ENCODE results near the gene LZTR1. TPM values are rescaled to one million over a fixed set of nuclear protein-coding genes. Genes with fewer than 3 reads are reported as not detected.
"Not testable (repeated sequence)": the region's sequence is repeated elsewhere in the genome, so short reads cannot be mapped to it uniquely, and the experiment has no call there.

The LZTR1 gene
- total RNA-seq, 1 donor = 53.5 TPM

DNA sequence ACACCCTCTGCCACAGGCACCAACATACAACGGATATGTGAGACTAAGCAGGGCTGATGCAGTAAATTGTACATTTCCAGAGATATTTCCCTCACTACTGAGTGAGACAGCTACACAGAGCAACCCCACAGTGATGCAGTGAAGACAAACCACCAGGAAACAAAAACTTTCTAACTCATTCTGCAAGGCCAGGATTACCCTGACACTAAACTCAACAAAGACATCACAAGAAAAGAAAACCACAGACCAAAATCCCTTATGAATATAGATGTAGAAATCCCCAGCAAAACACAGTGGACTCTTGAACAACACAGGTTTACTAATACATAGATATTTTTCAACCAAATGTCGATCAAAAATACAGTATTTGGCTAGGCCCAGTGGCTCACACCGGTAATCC, 51.8 kb downstream of the LZTR1 start:
- no peak overlapping the region for H3K4me3 ChIP-seq (ENCODE audit: low read depth, low read length)
- DNase-seq (ENCODE audit: low read depth) = no peak
- TF ChIP-seq, protein P1, sequence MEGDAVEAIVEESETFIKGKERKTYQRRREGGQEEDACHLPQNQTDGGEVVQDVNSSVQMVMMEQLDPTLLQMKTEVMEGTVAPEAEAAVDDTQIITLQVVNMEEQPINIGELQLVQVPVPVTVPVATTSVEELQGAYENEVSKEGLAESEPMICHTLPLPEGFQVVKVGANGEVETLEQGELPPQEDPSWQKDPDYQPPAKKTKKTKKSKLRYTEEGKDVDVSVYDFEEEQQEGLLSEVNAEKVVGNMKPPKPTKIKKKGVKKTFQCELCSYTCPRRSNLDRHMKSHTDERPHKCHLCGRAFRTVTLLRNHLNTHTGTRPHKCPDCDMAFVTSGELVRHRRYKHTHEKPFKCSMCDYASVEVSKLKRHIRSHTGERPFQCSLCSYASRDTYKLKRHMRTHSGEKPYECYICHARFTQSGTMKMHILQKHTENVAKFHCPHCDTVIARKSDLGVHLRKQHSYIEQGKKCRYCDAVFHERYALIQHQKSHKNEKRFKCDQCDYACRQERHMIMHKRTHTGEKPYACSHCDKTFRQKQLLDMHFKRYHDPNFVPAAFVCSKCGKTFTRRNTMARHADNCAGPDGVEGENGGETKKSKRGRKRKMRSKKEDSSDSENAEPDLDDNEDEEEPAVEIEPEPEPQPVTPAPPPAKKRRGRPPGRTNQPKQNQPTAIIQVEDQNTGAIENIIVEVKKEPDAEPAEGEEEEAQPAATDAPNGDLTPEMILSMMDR (IDR thresholded peaks at IDR 0.05; ENCODE audit: insufficient read depth, low read length) = no peak

DNA sequence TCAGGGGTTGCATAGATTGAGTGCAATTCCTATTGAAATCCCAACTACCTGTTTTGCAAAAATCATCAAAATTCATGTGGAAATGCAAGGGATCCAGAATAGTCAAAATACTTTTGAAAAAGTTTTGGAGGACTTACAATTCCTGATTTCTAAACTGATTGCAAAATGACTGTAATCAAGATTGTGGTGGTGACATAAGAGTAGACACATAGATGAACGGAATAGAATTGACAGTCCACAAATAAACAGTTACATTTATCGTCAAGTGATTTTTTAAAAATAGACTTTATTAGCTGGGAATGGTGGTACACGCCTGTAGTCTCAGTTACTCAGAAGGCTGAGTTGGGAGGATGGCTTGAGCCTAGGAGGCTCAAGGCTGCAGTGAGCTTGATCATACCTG, 52.9 kb downstream of the LZTR1 start:
- TF ChIP-seq, protein P1 (IDR thresholded peaks at IDR 0.05; ENCODE audit: insufficient read depth, low read length) = no peak
- no peak overlapping the region for H3K4me3 ChIP-seq (ENCODE audit: low read depth, low read length)
- DNase-seq (ENCODE audit: low read depth) = no peak

DNA sequence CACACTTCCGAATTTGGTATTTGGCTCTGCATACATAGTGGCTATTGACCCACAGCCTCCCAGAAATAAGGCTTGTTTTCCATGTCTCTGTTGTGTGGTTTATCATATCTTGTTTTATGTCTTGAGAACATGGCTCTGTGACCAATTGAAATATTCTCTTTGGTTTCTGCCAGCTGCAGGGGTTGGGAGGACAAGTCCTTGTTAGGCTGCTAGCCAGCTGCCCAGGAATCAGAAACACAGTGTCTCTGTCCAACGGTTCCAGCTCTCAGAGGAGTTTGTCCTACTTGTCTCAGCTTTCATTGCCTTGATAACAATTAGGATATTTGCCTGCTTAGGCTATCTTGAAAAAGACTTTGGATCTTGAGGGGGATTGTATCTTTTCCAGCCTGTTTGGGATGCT, 56.3 kb downstream of the LZTR1 start:
- TF ChIP-seq, protein P1 (IDR thresholded peaks at IDR 0.05; ENCODE audit: insufficient read depth, low read length) = no peak
- H3K4me3 ChIP-seq (ENCODE audit: low read depth, low read length) = no peak overlapping the region
- DNase-seq (ENCODE audit: low read depth) = peak; percentile 38

DNA sequence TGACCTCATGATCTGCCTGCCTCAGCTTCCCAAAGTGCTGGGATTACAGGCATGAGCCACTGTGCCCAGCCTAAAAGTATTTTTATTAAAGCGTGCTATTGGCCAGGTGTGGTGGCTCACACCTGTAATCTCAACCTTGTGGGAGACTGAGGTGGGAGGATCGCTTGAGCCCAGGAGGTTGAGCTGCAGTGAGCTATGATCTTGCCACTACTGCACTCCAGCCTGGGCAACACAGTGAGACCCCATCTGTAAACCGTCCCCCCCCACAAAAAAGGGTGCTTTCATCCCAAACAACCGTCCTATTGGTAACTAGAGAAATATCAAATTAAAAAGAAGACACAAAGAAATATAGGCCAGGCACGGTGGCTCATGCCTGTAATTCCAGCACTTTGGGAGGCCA, 57.1 kb downstream of the LZTR1 start:
- DNase-seq (ENCODE audit: low read depth); H3K4me3 ChIP-seq (ENCODE audit: low read depth, low read length): not testable (repeated sequence)

DNA sequence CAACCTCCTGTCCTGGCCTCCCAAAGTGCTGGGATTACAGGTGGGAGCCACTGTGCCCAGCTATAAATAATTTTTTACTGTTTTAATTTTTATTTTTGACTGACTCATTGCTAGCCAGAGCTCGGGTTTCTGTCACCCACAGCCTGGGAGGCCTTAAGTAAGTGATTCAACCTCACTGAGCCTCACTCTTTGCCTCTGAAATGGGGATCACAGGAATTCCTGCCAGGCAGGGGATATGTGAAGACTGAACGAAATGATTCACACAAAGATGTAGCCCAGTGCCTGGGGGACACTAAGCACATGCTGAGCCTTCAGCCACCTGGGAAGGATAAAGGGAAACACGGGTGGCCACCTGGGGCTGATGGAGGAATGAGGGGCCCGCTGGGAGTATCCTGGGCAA, 59.8 kb downstream of the LZTR1 start:
- TF ChIP-seq, protein P1 (IDR thresholded peaks at IDR 0.05; ENCODE audit: insufficient read depth, low read length) = no peak
- no peak overlapping the region for H3K4me3 ChIP-seq (ENCODE audit: low read depth, low read length)
- no peak for DNase-seq (ENCODE audit: low read depth)

DNA sequence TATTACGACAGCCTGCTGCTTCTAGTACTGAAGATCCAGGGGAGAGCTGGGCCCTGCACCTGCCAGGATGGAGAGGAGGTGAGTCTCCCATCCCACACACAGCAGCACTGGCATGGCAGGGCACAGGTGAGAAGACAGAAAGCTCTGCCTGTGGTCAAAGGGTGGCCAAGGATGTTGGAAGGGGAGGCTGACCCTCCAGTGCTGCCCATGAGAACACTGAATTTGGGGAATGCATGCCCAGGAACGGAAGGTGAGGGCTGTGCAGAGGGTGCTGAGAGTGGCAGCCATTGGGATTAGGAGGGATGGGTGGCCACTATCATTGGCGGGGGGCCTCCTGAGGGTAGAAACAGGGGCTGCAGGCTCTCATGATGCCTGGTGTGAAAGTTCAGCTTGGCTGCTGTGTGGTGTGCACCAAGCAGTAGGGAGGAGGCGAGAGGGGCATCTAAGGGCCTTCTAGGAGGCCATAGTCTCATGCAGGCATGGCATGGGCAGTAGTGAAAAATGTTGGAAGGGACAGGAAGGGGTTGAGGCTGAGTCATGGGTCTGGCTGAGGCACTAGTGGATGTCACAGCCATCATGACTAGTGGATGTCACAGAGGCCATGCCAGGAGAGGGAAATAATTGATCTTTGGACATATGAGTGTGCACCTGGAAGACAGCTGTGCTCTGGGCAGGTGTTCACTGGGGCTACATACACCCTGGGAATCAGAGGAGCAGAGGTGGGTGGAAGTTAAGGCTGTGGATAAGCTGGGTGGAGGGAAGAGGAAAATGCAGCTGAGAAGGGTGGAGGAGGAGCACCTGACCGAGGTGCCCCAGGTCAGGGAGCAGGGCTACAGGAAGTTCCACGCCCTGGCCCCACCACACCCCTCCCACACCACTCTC, 61.1 kb downstream of the LZTR1 start:
- no peak for DNase-seq (ENCODE audit: low read depth)
- TF ChIP-seq, protein P1 (IDR thresholded peaks at IDR 0.05; ENCODE audit: insufficient read depth, low read length) = no peak

DNA sequence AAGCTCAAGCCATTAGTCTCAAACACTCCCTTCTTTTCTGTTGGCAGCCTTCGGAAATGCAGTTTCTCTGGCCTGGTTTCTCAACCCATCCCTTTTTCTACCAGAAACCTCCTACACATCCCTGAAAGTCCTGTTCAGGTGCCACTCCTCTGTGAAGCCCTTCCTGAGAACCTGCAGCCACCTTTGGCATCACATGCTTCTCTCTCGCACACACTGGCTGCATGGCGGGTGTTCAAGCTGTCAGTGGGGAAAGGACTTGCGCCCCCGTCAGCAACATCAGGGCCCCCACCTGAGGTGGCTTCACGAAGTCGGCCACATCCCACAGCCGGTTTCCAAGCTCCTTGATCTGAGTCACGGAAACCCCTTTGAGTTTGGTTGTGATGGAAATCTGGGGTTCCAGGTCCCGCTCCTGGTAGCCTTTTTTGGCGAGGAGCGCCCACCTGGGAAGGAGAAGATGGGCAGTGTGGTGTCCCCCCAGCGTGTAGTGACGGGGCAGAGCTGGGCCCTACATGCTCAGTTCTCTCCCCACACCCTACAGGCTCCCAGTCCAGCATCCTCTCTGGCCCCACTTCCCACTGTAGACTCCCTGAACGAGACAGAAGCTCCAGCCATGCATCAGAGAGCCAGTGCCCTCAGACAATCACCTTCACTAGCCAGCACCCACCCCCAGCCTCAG, 61.9 kb downstream of the LZTR1 start:
- TF ChIP-seq, protein P1 (IDR thresholded peaks at IDR 0.05; ENCODE audit: insufficient read depth, low read length) = no peak
- DNase-seq (ENCODE audit: low read depth) = no peak
- no peak overlapping the region for H3K4me3 ChIP-seq (ENCODE audit: low read depth, low read length)

More for the DNA sequence above, 61.1 kb downstream of the LZTR1 start:
- no peak overlapping the region for H3K4me3 ChIP-seq (ENCODE audit: low read depth, low read length)
